ENCODE measurements around the gene RNF126. TPM values are rescaled to one million over a fixed set of nuclear protein-coding genes. Genes with fewer than 3 reads are reported as not detected.

Gene RNF126
- total and polyA plus RNA-seq, 2 experiments from 2014 or later, result 95.7 to 112 TPM

GRCh38 chr19:663682-664117, 686 bp upstream of the RNF126 start (continued):
- TF ChIP-seq REST (IDR thresholded peaks at IDR 0.05; ENCODE audit: unreplicated experiment) (no peak), JUNB (IDR thresholded peaks at IDR 0.05; ENCODE audit: unreplicated experiment) (no peak), CTCF (conservative IDR thresholded peaks at IDR 0.05; ENCODE audit: low read depth in 2 of 2) (no peak), POLR2AphosphoS5 (IDR thresholded peaks at IDR 0.05; ENCODE audit: low read depth) (no peak), CREB1 (CRISPR knock-in tag; IDR thresholded peaks at IDR 0.05; ENCODE audit: low read depth) (no peak), ZNF331 (CRISPR knock-in tag; IDR thresholded peaks at IDR 0.05; ENCODE audit: low read depth) (no peak), EZH2phosphoT487 (IDR thresholded peaks at IDR 0.05; ENCODE audit: unreplicated experiment) (no peak), ZNF114 (CRISPR knock-in tag; IDR thresholded peaks at IDR 0.05) (no peak), EZH2 (IDR thresholded peaks at IDR 0.05; ENCODE audit: low read depth, unreplicated experiment) (no peak)

GRCh38 chr19:662207-662961, 630 bp downstream of the RNF126 start:
- H3F3A ChIP-seq (replicated peaks; ENCODE audit: low read depth), result peaks cover 8% of the 10 kb centered on the region; the same call in 1 of the 2 replicates
- Mint-ChIP-seq H3K9me3 (peaks cover 11% of the 10 kb centered on the region; the same call in 2 of the 3 replicates), H3K27me3 (ENCODE audit: insufficient read depth, low read depth, poor library complexity) (peaks cover 16% of the 10 kb centered on the region), H3K27ac (no peak overlapping the region), H3K36me3 (ENCODE audit: low read depth) (no peaks in the 10 kb centered on the region; the same call in 1 of the 3 replicates), H3K4me3 (peak overlapping the region; percentile 82), H3K4me1 (peaks cover 13% of the 10 kb centered on the region)
- H3K27ac ChIP-seq (ENCODE audit: low read depth), result no peak overlapping the region
- H3K27me3 ChIP-seq (ENCODE audit: insufficient read depth), result no peaks in the 10 kb centered on the region
- no peaks in the 10 kb centered on the region for H3K36me3 ChIP-seq (ENCODE audit: insufficient read depth)
- H3K4me1 ChIP-seq (ENCODE audit: insufficient read depth), result peaks cover 6% of the 10 kb centered on the region
- peaks cover 55% of the 10 kb centered on the region for H3K79me2 ChIP-seq (replicated peaks; ENCODE audit: insufficient read depth)
- ATAC-seq (peak; percentile 10), DNase-seq (ENCODE audit: low spot score) (peak; percentile 70)
- H4K20me1 ChIP-seq (replicated peaks; ENCODE audit: insufficient read depth), result peaks cover 31% of the 10 kb centered on the region
- no peaks in the 10 kb centered on the region for H3K9me2 ChIP-seq (ENCODE audit: insufficient read depth)
- H2AFZ ChIP-seq, result no peak overlapping the region
- H3K4me3 ChIP-seq, result peak overlapping the region; percentile 82
- peak overlapping the region; percentile 90 for H3K4me2 ChIP-seq
- no peak for TF ChIP-seq POLR2AphosphoS5 (IDR thresholded peaks at IDR 0.05; ENCODE audit: low read depth)
- TF ChIP-seq JUNB (IDR thresholded peaks at IDR 0.05; ENCODE audit: unreplicated experiment), result no peak
- no peak for TF ChIP-seq ETS1 (IDR thresholded peaks at IDR 0.05)
- TF ChIP-seq NANOG (IDR thresholded peaks at IDR 0.05; ENCODE audit: borderline replicate concordance), result no peak
- no peak for TF ChIP-seq STAT1 (IDR thresholded peaks at IDR 0.05; ENCODE audit: unreplicated experiment)
